Naive thymus-derived CD8-positive, alpha-beta T cell (primary cell): ENCODE results near the gene RAET1E. TPM values are rescaled to one million over a fixed set of nuclear protein-coding genes. Genes with fewer than 3 reads are reported as not detected.
A peak's percentile ranks its signal among the peaks of the same experiment; 100 is the strongest.
"Not testable (repeated sequence)": the region's sequence is repeated elsewhere in the genome, so short reads cannot be mapped to it uniquely, and the experiment has no call there.

ENCODE experiments used
- ATAC-seq, 2 donors: fragments of 150-1000 bp; cut with Tn5 transposase in 1 of 2; sonication (Bioruptor Pico), chemical (Tn5 transposase) in 1 of 2; 1 replicate in 1 of 2; 2 replicates in 1 of 2; pipeline ENCODE4 v1.10.0; 2021; ENCODE audit warnings: mild to moderate bottlenecking in 2 of 2, moderate library complexity in 2 of 2
- POLR2A ChIA-PET: fragments of 350-600 bp; sonication (Branson Sonifier 250); formaldehyde crosslinking; loops from one replicate; lab custom pipeline; 2021; ENCODE audit warnings: antibody characterized with exemption; lab: Charles Lee
- DNase-seq, 10 donors: peaks; one replicate each; pipeline versions ENCODE4 v3.0.0 to v3.0.0-alpha.2; 2020 to 2022
- H3K27ac Mint-ChIP-seq, 10 donors: one replicate each; pipeline ENCODE4 v1.8.0; 2020 to 2022; ENCODE audit warnings: mild to moderate bottlenecking in 10 of 10, mixed read lengths in 10 of 10, moderate library complexity in 4 of 10, inconsistent platforms in 1 of 10
- H3K27me3 Mint-ChIP-seq, 5 donors: one replicate each; pipeline ENCODE4 v1.8.0; 2021 to 2022; ENCODE audit warnings: mixed read lengths in 5 of 5
- H3K36me3 Mint-ChIP-seq, 3 donors: one replicate each; pipeline ENCODE4 v1.8.0; 2020 to 2022; ENCODE audit warnings: mixed read lengths in 3 of 3, mild to moderate bottlenecking in 2 of 3, inconsistent platforms in 1 of 3
- H3K4me1 Mint-ChIP-seq, 4 donors: one replicate each; pipeline ENCODE4 v1.8.0; 2021 to 2022; ENCODE audit warnings: mixed read lengths in 4 of 4
- H3K4me3 Mint-ChIP-seq, 10 donors: one replicate each; pipeline ENCODE4 v1.8.0; 2020 to 2022; ENCODE audit warnings: mild to moderate bottlenecking in 10 of 10, mixed read lengths in 10 of 10, moderate library complexity in 6 of 10, inconsistent platforms in 1 of 10
- H3K9me3 Mint-ChIP-seq, 9 donors: one replicate each; pipeline ENCODE4 v1.8.0; 2020 to 2022; ENCODE audit warnings: mixed read lengths in 9 of 9, mild to moderate bottlenecking in 3 of 9, inconsistent platforms in 1 of 9, moderate library complexity in 1 of 9
- polyA plus RNA-seq, 3 donors: library from polyadenylated mRNA; unstranded; fragments of 300-500 nt; fragmentation: Illumina TruSeq; gene quantifications; one replicate each; pipeline ENCODE4 v1.2.3, GENCODE V29; 2021
- total RNA-seq, 8 experiments: library from RNA in 2 of 8; stranded (reverse) in 2 of 8; gene quantifications; one replicate each; pipeline ENCODE4 v1.2.3 and lab custom pipeline; 2021 to 2026

RAET1E gene
- total and polyA plus RNA-seq, 5 experiments from 2014 or later: not detected

GRCh38 chr6:149938013-149938570 lies 40.2 kb upstream of the RAET1E start:
- H3K9me3 Mint-ChIP-seq, ATAC-seq, DNase-seq, POLR2A ChIA-PET, H3K36me3 Mint-ChIP-seq: not testable (repeated sequence)
- peak overlapping the region in 3 of 10 donors; percentile 24 to 94 (median 25) for H3K27ac Mint-ChIP-seq
- peaks cover 15 to 44% (median 39%) of the 10 kb centered on the region in 4 donors for H3K4me1 Mint-ChIP-seq
- peak overlapping the region; percentile 52 to 90 (median 81) for H3K4me3 Mint-ChIP-seq
- H3K27me3 Mint-ChIP-seq: peaks cover 53 to 76% (median 67%) of the 10 kb centered on the region in 5 donors

- H3K27me3 Mint-ChIP-seq: peaks cover 59 to 88% (median 75%) of the 10 kb centered on the region in 5 donors
- H3K4me3 Mint-ChIP-seq: no peak overlapping the region
- DNase-seq: no peak
- H3K36me3 Mint-ChIP-seq: peaks cover 0 to 6% (median 1%) of the 10 kb centered on the region in 3 donors
- ATAC-seq: no peak
- H3K9me3 Mint-ChIP-seq: peaks cover 0 to 2% (median 0%) of the 10 kb centered on the region in 9 donors
- POLR2A ChIA-PET: no interaction called here
- H3K27ac Mint-ChIP-seq: no peak overlapping the region
- peaks cover 11 to 35% (median 32%) of the 10 kb centered on the region in 4 donors for H3K4me1 Mint-ChIP-seq
Measured at GRCh38 chr6:149936743-149937142, 38.8 kb upstream of the RAET1E start.

- DNase-seq: no peak
- Mint-ChIP-seq H3K4me3 (no peak overlapping the region), H3K9me3 (peaks cover 0 to 2% (median 0%) of the 10 kb centered on the region in 9 donors), H3K27ac (no peak overlapping the region), H3K27me3 (peaks cover 64 to 98% (median 81%) of the 10 kb centered on the region in 5 donors), H3K36me3 (peaks cover 0 to 6% (median 0%) of the 10 kb centered on the region in 3 donors), H3K4me1 (peaks cover 8 to 27% (median 25%) of the 10 kb centered on the region in 4 donors)
- ATAC-seq: no peak
- POLR2A ChIA-PET: no interaction called here
Measured at GRCh38 chr6:149935668-149936067, 37.8 kb upstream of the RAET1E start.

GRCh38 chr6:149935246-149935645 lies 37.3 kb upstream of the RAET1E start:
- Mint-ChIP-seq H3K27me3 (peaks cover 66 to 98% (median 81%) of the 10 kb centered on the region in 5 donors), H3K4me1 (peaks cover 8 to 27% (median 21%) of the 10 kb centered on the region in 4 donors), H3K9me3 (peaks cover 0 to 2% (median 0%) of the 10 kb centered on the region in 9 donors), H3K4me3 (no peak overlapping the region), H3K36me3 (peaks cover 0 to 6% (median 0%) of the 10 kb centered on the region in 3 donors), H3K27ac (no peak overlapping the region)
- DNase-seq (no peak), ATAC-seq (no peak)
- POLR2A ChIA-PET: no interaction called here

GRCh38 chr6:149934249-149935156 lies 36.6 kb upstream of the RAET1E start:
- POLR2A ChIA-PET: no interaction called here
- H3K27ac Mint-ChIP-seq: peak overlapping the region in 1 of 10 donors; percentile 27
- peaks cover 8 to 26% (median 16%) of the 10 kb centered on the region in 4 donors for H3K4me1 Mint-ChIP-seq
- ATAC-seq (peak; percentile 49 to 57), DNase-seq (peak; percentile 41 to 83 (median 69))
- peaks cover 67 to 98% (median 81%) of the 10 kb centered on the region in 5 donors for H3K27me3 Mint-ChIP-seq
- peaks cover 0 to 6% (median 0%) of the 10 kb centered on the region in 3 donors for H3K36me3 Mint-ChIP-seq
- H3K9me3 Mint-ChIP-seq: peaks cover 0 to 2% (median 0%) of the 10 kb centered on the region in 9 donors
- no peak overlapping the region for H3K4me3 Mint-ChIP-seq

GRCh38 chr6:149933461-149933860 lies 35.5 kb upstream of the RAET1E start:
- Mint-ChIP-seq H3K4me1 (peaks cover 2 to 16% (median 8%) of the 10 kb centered on the region in 4 donors), H3K9me3 (no peaks in the 10 kb centered on the region), H3K36me3 (no peaks in the 10 kb centered on the region), H3K27me3 (peaks cover 69 to 98% (median 84%) of the 10 kb centered on the region in 5 donors), H3K4me3 (no peak overlapping the region), H3K27ac (no peak overlapping the region)
- no peak for DNase-seq
- POLR2A ChIA-PET: no interaction called here
- ATAC-seq: no peak

GRCh38 chr6:149933036-149933435 lies 35.1 kb upstream of the RAET1E start:
- POLR2A ChIA-PET: no interaction called here
- Mint-ChIP-seq H3K4me1 (peaks cover 0 to 11% (median 4%) of the 10 kb centered on the region in 4 donors), H3K4me3 (no peak overlapping the region), H3K9me3 (no peaks in the 10 kb centered on the region), H3K36me3 (no peaks in the 10 kb centered on the region), H3K27ac (no peak overlapping the region), H3K27me3 (peaks cover 73 to 100% (median 88%) of the 10 kb centered on the region in 5 donors)
- no peak for DNase-seq
- ATAC-seq: no peak

GRCh38 chr6:149931501-149931900 lies 33.6 kb upstream of the RAET1E start:
- ATAC-seq: no peak
- POLR2A ChIA-PET: no interaction called here
- H3K36me3 Mint-ChIP-seq: no peaks in the 10 kb centered on the region
- no peak overlapping the region for H3K4me3 Mint-ChIP-seq
- peaks cover 69 to 100% (median 88%) of the 10 kb centered on the region in 5 donors for H3K27me3 Mint-ChIP-seq
- H3K9me3 Mint-ChIP-seq: no peaks in the 10 kb centered on the region
- no peak overlapping the region for H3K27ac Mint-ChIP-seq
- DNase-seq: no peak
- peaks cover 0 to 6% (median 0%) of the 10 kb centered on the region in 4 donors for H3K4me1 Mint-ChIP-seq

GRCh38 chr6:149929422-149929821 lies 31.5 kb upstream of the RAET1E start:
- H3K4me1 Mint-ChIP-seq: peaks cover 5 to 18% (median 11%) of the 10 kb centered on the region in 4 donors
- H3K4me3 Mint-ChIP-seq: no peak overlapping the region
- ATAC-seq: no peak
- no peaks in the 10 kb centered on the region for H3K36me3 Mint-ChIP-seq
- POLR2A ChIA-PET: no interaction called here
- DNase-seq: no peak
- no peaks in the 10 kb centered on the region for H3K9me3 Mint-ChIP-seq
- no peak overlapping the region for H3K27ac Mint-ChIP-seq
- peaks cover 63 to 99% (median 83%) of the 10 kb centered on the region in 5 donors for H3K27me3 Mint-ChIP-seq

- Mint-ChIP-seq H3K27me3 (peaks cover 66 to 99% (median 85%) of the 10 kb centered on the region in 5 donors), H3K4me1 (peaks cover 14 to 32% (median 26%) of the 10 kb centered on the region in 4 donors)
- POLR2A ChIA-PET, H3K27ac Mint-ChIP-seq, H3K9me3 Mint-ChIP-seq, DNase-seq, H3K4me3 Mint-ChIP-seq, ATAC-seq, H3K36me3 Mint-ChIP-seq: not testable (repeated sequence)
Measured at GRCh38 chr6:149927025-149927424, 29.1 kb upstream of the RAET1E start.

GRCh38 chr6:149925974-149926777 lies 28.3 kb upstream of the RAET1E start:
- no peak overlapping the region for H3K27ac Mint-ChIP-seq
- peaks cover 0 to 2% (median 0%) of the 10 kb centered on the region in 9 donors for H3K9me3 Mint-ChIP-seq
- POLR2A ChIA-PET: no interaction called here
- peak overlapping the region in 8 of 10 donors; percentile 7 to 69 (median 34) for H3K4me3 Mint-ChIP-seq
- DNase-seq: peak in 9 of 10 donors; percentile 43 to 82 (median 58)
- ATAC-seq: peak; percentile 56 to 65
- no peaks in the 10 kb centered on the region for H3K36me3 Mint-ChIP-seq
- H3K4me1 Mint-ChIP-seq: peaks cover 14 to 34% (median 30%) of the 10 kb centered on the region in 4 donors
- H3K27me3 Mint-ChIP-seq: peaks cover 63 to 99% (median 85%) of the 10 kb centered on the region in 5 donors
